Caco-2 (cell line): ENCODE results near the gene DPF3. TPM values are rescaled to one million over a fixed set of nuclear protein-coding genes. Genes with fewer than 3 reads are reported as not detected.

Experiments
- BruUV-seq: library from RNA; stranded (reverse); fragments of 400-500 nt; replicated peaks from 2 replicates; lab custom pipeline; 2021; lab: Mats Ljungman, UMichigan
- CTCF ChIA-PET: fragments of 300-600 bp; sonication (Branson Sonifier 250); formaldehyde crosslinking; loops from one replicate; lab custom pipeline; 2022; ENCODE audit warnings: antibody characterized with exemption; lab: Charles Lee
- POLR2A ChIA-PET: fragments of 300-600 bp; sonication (Branson Sonifier 250); formaldehyde crosslinking; loops from one replicate; lab custom pipeline; 2022; ENCODE audit warnings: antibody characterized with exemption; lab: Charles Lee
- DNase-seq, 2 experiments: peaks; one replicate each; pipeline versions ENCODE4 v3.0.0 to v3.0.0-alpha.2; 2020 to 2022
- H3K27me3 ChIP-seq: replicated peaks from 2 replicates; pipeline ENCODE4 v1.6.0; 2011; ENCODE audit warnings: low read length; ENCODE audit not compliant: control insufficient read depth, insufficient read depth
- H3K36me3 ChIP-seq: 2 replicates; pipeline ENCODE4 v1.5.1; 2011; ENCODE audit warnings: low read length; ENCODE audit not compliant: control insufficient read depth, insufficient read depth
- H3K4me1 ChIP-seq: fragments of 250-450 bp; sonication (Bioruptor Pico); 2 replicates; pipeline ENCODE4 v1.5.1; 2020; ENCODE audit warnings: mild to moderate bottlenecking
- H3K4me3 ChIP-seq: 2 replicates; pipeline ENCODE4 v1.5.1; 2011; ENCODE audit warnings: low read depth, mild to moderate bottlenecking, control low read depth, low read length
- H3K9me3 ChIP-seq: fragments of 250-450 bp; sonication (Bioruptor Pico); 2 replicates; pipeline ENCODE4 v1.5.1; 2020; ENCODE audit warnings: mild to moderate bottlenecking, moderate library complexity
- H3K27ac Mint-ChIP-seq: one replicate; pipeline ENCODE4 v1.8.0; 2022; ENCODE audit warnings: mixed read lengths; ENCODE audit not compliant: unreplicated experiment
- H3K27me3 Mint-ChIP-seq: one replicate; pipeline ENCODE4 v1.8.0; 2022; ENCODE audit warnings: mixed read lengths; ENCODE audit not compliant: insufficient read depth, unreplicated experiment
- H3K36me3 Mint-ChIP-seq: one replicate; pipeline ENCODE4 v1.8.0; 2022; ENCODE audit warnings: mild to moderate bottlenecking, mixed read lengths; ENCODE audit not compliant: insufficient read depth, unreplicated experiment
- H3K4me1 Mint-ChIP-seq: one replicate; pipeline ENCODE4 v1.8.0; 2022; ENCODE audit warnings: low read depth, mixed read lengths; ENCODE audit not compliant: unreplicated experiment
- H3K4me3 Mint-ChIP-seq: one replicate; pipeline ENCODE4 v1.8.0; 2022; ENCODE audit warnings: mild to moderate bottlenecking, moderate library complexity, mixed read lengths; ENCODE audit not compliant: unreplicated experiment
- H3K9me3 Mint-ChIP-seq: one replicate; pipeline ENCODE4 v1.8.0; 2022; ENCODE audit warnings: mixed read lengths; ENCODE audit not compliant: unreplicated experiment
- CTCF ChIP-seq, 2 experiments: fragments of 200-600 bp in 1 of 2; IDR thresholded peaks; 1 replicate in 1 of 2; 2 replicates in 1 of 2; pipeline versions ENCODE4 v1.5.1 to v1.8.0; 2011 to 2022; ENCODE audit warnings: antibody characterized with exemption in 1 of 2, control low read depth in 1 of 2, inconsistent platforms in 1 of 2, low read depth in 1 of 2, low read length in 1 of 2, mild to moderate bottlenecking in 1 of 2, moderate library complexity in 1 of 2; ENCODE audit not compliant: insufficient read depth in 1 of 2, severe bottlenecking in 1 of 2, unreplicated experiment in 1 of 2
- intact Hi-C: fragments of 100-400 bp; cut with micrococcal nuclease; formaldehyde crosslinking; loops from one replicate; pipeline ENCODE4 v1.10.0; 2022; ENCODE audit not compliant: unreplicated experiment
- total RNA-seq: library from RNA; stranded (reverse); gene quantifications from 2 replicates; pipeline ENCODE4 v1.2.3, GENCODE V29; 2022

The DPF3 gene
- total RNA-seq, 1 experiment from 2014 or later, result not detected

GRCh38 chr14:72590577-72590976 lies 303.3 kb downstream of the DPF3 start:
- peaks cover 7% of the 10 kb centered on the region for H3K36me3 Mint-ChIP-seq
- no peak overlapping the region for H3K4me3 ChIP-seq
- no peaks in the 10 kb centered on the region for H3K4me1 ChIP-seq
- H3K9me3 ChIP-seq, result no peaks in the 10 kb centered on the region
- ChIA-PET CTCF (no interaction called here), POLR2A (no interaction called here)
- TF ChIP-seq CTCF (IDR thresholded peaks at IDR 0.05; ENCODE audit: insufficient read depth in 1 of 2, low read depth in 1 of 2, low read length in 1 of 2, severe bottlenecking in 1 of 2, unreplicated experiment in 1 of 2), result no peak
- no peak overlapping the region for H3K4me3 Mint-ChIP-seq
- no peak for DNase-seq
- H3K36me3 ChIP-seq, result no peaks in the 10 kb centered on the region
- H3K27me3 ChIP-seq, result 0 out of 2 replicates have a peak, but pooled peaks cover 2% of the 10 kb centered on the region
- no TSS peak for BruUV-seq
- H3K27me3 Mint-ChIP-seq, result peaks cover 18% of the 10 kb centered on the region
- no peak overlapping the region for H3K27ac Mint-ChIP-seq
- no peaks in the 10 kb centered on the region for H3K9me3 Mint-ChIP-seq
- intact Hi-C loops, result no loop called here
- H3K4me1 Mint-ChIP-seq, result no peaks in the 10 kb centered on the region

GRCh38 chr14:72589652-72590051 lies 304.2 kb downstream of the DPF3 start:
- Mint-ChIP-seq H3K4me3 (no peak overlapping the region), H3K9me3 (no peaks in the 10 kb centered on the region), H3K27me3 (peaks cover 13% of the 10 kb centered on the region), H3K27ac (no peak overlapping the region), H3K36me3 (peaks cover 7% of the 10 kb centered on the region), H3K4me1 (no peaks in the 10 kb centered on the region)
- ChIA-PET CTCF (no interaction called here), POLR2A (no interaction called here)
- Histone ChIP-seq H3K4me3 (no peak overlapping the region), H3K9me3 (no peaks in the 10 kb centered on the region), H3K27me3 (0 out of 2 replicates have a peak, but pooled peaks cover 2% of the 10 kb centered on the region), H3K36me3 (no peaks in the 10 kb centered on the region), H3K4me1 (no peaks in the 10 kb centered on the region)
- intact Hi-C loops, result no loop called here
- DNase-seq, result no peak
- TF ChIP-seq CTCF (IDR thresholded peaks at IDR 0.05; ENCODE audit: insufficient read depth in 1 of 2, low read depth in 1 of 2, low read length in 1 of 2, severe bottlenecking in 1 of 2, unreplicated experiment in 1 of 2), result no peak
- BruUV-seq, result no TSS peak

- Mint-ChIP-seq H3K9me3 (no peaks in the 10 kb centered on the region), H3K27me3 (peaks cover 16% of the 10 kb centered on the region), H3K4me3 (no peak overlapping the region), H3K4me1 (no peaks in the 10 kb centered on the region), H3K36me3 (peaks cover 7% of the 10 kb centered on the region), H3K27ac (no peak overlapping the region)
- ChIA-PET POLR2A (no interaction called here), CTCF (no interaction called here)
- intact Hi-C loops, result no loop called here
- BruUV-seq, result no TSS peak
- H3K27me3 ChIP-seq, result 0 out of 2 replicates have a peak, but pooled peaks cover 2% of the 10 kb centered on the region
- no peaks in the 10 kb centered on the region for H3K9me3 ChIP-seq
- H3K36me3 ChIP-seq, result no peaks in the 10 kb centered on the region
- DNase-seq, result no peak
- TF ChIP-seq CTCF (IDR thresholded peaks at IDR 0.05; ENCODE audit: insufficient read depth in 1 of 2, low read depth in 1 of 2, low read length in 1 of 2, severe bottlenecking in 1 of 2, unreplicated experiment in 1 of 2), result no peak
- no peak overlapping the region for H3K4me3 ChIP-seq
- H3K4me1 ChIP-seq, result no peaks in the 10 kb centered on the region
Observed at GRCh38 chr14:72588521-72588920, 305.4 kb downstream of the DPF3 start.
